ENCODE results near the gene FRMD4A. TPM values are rescaled to one million over a fixed set of nuclear protein-coding genes. Genes with fewer than 3 reads are reported as not detected.

Gene FRMD4A
- total and polyA plus RNA-seq, 10 of the 15 experiments (the other 5 are each of a cell fraction or from before 2014, with no cell fraction given), result 17.8 to 75.2 (median 39.1) TPM

DNA sequence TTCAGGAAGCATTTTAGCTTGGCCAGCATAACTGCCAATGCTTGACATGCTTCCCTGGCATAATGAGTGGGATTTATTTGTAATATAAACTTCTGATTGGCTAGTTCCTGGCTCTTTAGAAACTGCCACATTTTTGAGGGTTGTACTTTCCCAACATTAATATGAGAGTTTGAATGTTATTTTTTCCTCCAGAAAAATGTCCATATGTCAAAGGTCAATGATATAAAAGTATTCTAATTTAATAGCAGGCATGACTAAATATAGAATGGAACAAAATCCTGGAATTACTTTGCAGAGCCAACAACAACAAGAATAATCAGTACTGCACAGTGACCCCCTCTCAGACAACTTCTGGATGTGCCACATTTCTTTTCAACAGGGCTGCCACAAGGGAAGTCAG lies 391.3 kb downstream of the FRMD4A start:
- intact Hi-C loops (cut with micrococcal nuclease; ENCODE audit: unreplicated experiment) (no loop called here), in situ Hi-C loops (cut with MboI) (no loop called here)
- ATAC-seq (no peak), FAIRE-seq (no peak), DNase-seq (ENCODE audit: low read depth, low spot score) (no peak)
- H3K4me2 ChIP-seq (ENCODE audit: control insufficient read depth, insufficient read depth), result no peak overlapping the region
- ChIA-PET CTCF (interaction anchor here (1.1 kb wide), 1 partner anchor 9 kb away, joined by 3 read pairs; no protein-coding TSS in a partner anchor), SMC1A (ENCODE audit: uncharacterized antibody, unreplicated experiment) (interaction anchor here (0.7 to 1.3 kb wide), 2 partner anchors 24 to 701 kb away, joined by 3 read pairs; no protein-coding TSS in a partner anchor), RAD21 (ENCODE audit: unreplicated experiment) (interaction anchor here (1.4 kb wide), 1 partner anchor 34 kb away, joined by 3 read pairs; no protein-coding TSS in a partner anchor), POLR2A (interaction anchor here (1.0 to 1.3 kb wide), 2 partner anchors 9 to 12 kb away, joined by 3 read pairs; no protein-coding TSS in a partner anchor)
- no peak overlapping the region for H3K4me3 ChIP-seq
- no peak overlapping the region for H3K9ac ChIP-seq (ENCODE audit: control insufficient read depth, insufficient read depth, low read length)
- H3K9me3 ChIP-seq (replicated peaks; ENCODE audit: control insufficient read depth, insufficient read depth, low read length), result peaks cover 4% of the 10 kb centered on the region; the same call in 2 of the 3 replicates
- H4K20me1 ChIP-seq (ENCODE audit: control insufficient read depth, insufficient read depth), result no peaks in the 10 kb centered on the region
- no TSS peak for BruUV-seq (replicated peaks)
- no peaks in the 10 kb centered on the region; the same call in none of the 2 replicates for H3K79me2 ChIP-seq (ENCODE audit: control insufficient read depth, insufficient read depth, low read length)
- H3K36me3 ChIP-seq (ENCODE audit: control insufficient read depth in 2 of 2, insufficient read depth in 2 of 2, low read length in 1 of 2), result no peaks in the 10 kb centered on the region
- peaks cover 2% of the 10 kb centered on the region; the same call in 1 of the 2 replicates for H3K4me1 ChIP-seq (ENCODE audit: control insufficient read depth, insufficient read depth, low read length)
- no peak overlapping the region for H2AFZ ChIP-seq (ENCODE audit: control insufficient read depth, low read depth, low read length)
- TF ChIP-seq FOXM1 (IDR thresholded peaks at IDR 0.05; ENCODE audit: low read depth, low read length) (no peak), SMC3 (IDR thresholded peaks at IDR 0.05; ENCODE audit: borderline replicate concordance, low read length) (no peak), BMI1 (IDR thresholded peaks at IDR 0.05; ENCODE audit: borderline replicate concordance) (no peak), ZNF217 (IDR thresholded peaks at IDR 0.05) (no peak), KAT2A (conservative IDR thresholded peaks at IDR 0.05; ENCODE audit: control insufficient read depth, low read depth, low read length) (no peak), MYB (IDR thresholded peaks at IDR 0.05; ENCODE audit: borderline replicate concordance, low read depth, low read length) (no peak), STAT3 (IDR thresholded peaks at IDR 0.05; ENCODE audit: low read depth, low read length) (no peak), CREM (IDR thresholded peaks at IDR 0.05; ENCODE audit: low read depth) (no peak), EED (IDR thresholded peaks at IDR 0.05; ENCODE audit: low read depth) (no peak), POLR2AphosphoS2 (IDR thresholded peaks at IDR 0.05; ENCODE audit: low read depth, low read length) (no peak), KDM1A (IDR thresholded peaks at IDR 0.05; ENCODE audit: borderline replicate concordance) (no peak), PML (IDR thresholded peaks at IDR 0.05; ENCODE audit: low read length) (no peak), BCLAF1 (IDR thresholded peaks at IDR 0.05) (no peak), BACH1 (IDR thresholded peaks at IDR 0.05; ENCODE audit: borderline replicate concordance) (no peak), ZNF24 (IDR thresholded peaks at IDR 0.05) (no peak)
- TF ChIP-seq, protein P1, sequence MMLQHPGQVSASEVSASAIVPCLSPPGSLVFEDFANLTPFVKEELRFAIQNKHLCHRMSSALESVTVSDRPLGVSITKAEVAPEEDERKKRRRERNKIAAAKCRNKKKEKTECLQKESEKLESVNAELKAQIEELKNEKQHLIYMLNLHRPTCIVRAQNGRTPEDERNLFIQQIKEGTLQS (IDR thresholded peaks at IDR 0.05; ENCODE audit: borderline replicate concordance, extremely low read depth, low read depth, low read length), result no peak
- no peak overlapping the region for H3K27ac ChIP-seq (ENCODE audit: control insufficient read depth, insufficient read depth)
- no peaks in the 10 kb centered on the region for H3K27me3 ChIP-seq (replicated peaks in 1 of 2; ENCODE audit: control insufficient read depth in 2 of 2, insufficient read depth in 2 of 2, low read length in 1 of 2)

All from GM12878 (cell line).